HTR-8/SVneo (cell line): ENCODE results near the gene RBM19.

Source experiments
- DNase-seq: peaks from one replicate; pipeline ENCODE4 v3.0.0; 2011; ENCODE audit warnings: low spot score, mixed read lengths; ENCODE audit not compliant: insufficient read length
- FAIRE-seq: peaks from 2 replicates; lab custom pipeline; 2011; peaks lifted over from hg19 to GRCh38; lab: Jason Lieb, UNC

The RBM19 gene

GRCh38 chr12:113796066-113796827 is 169.9 kb downstream of the RBM19 start:
- no peak for DNase-seq
- no peak for FAIRE-seq

GRCh38 chr12:113795445-113795844 is 170.7 kb downstream of the RBM19 start:
- DNase-seq (no peak), FAIRE-seq (no peak)

- FAIRE-seq = no peak
- DNase-seq = no peak
These were observed 171.4 kb downstream of the RBM19 start for GRCh38 chr12:113794774-113795173.

- DNase-seq = no peak
- FAIRE-seq = no peak
These were observed 172.9 kb downstream of the RBM19 start for GRCh38 chr12:113793250-113793649.

GRCh38 chr12:113792450-113792849 is 173.7 kb downstream of the RBM19 start:
- FAIRE-seq (no peak), DNase-seq (no peak)

GRCh38 chr12:113788020-113788856 is 177.9 kb downstream of the RBM19 start:
- FAIRE-seq = no peak
- no peak for DNase-seq

GRCh38 chr12:113786107-113786506 is 180.0 kb downstream of the RBM19 start:
- DNase-seq (no peak), FAIRE-seq (no peak)

- no peak for DNase-seq
- no peak for FAIRE-seq
These were observed 182.3 kb downstream of the RBM19 start for GRCh38 chr12:113783811-113784210.

- no peak for DNase-seq
These were observed 183.3 kb downstream of the RBM19 start for GRCh38 chr12:113782873-113783272.

GRCh38 chr12:113781415-113782198 is 184.5 kb downstream of the RBM19 start:
- DNase-seq = no peak
- no peak for FAIRE-seq

More at GRCh38 chr12:113782873-113783272, 183.3 kb downstream of the RBM19 start:
- no peak for FAIRE-seq

GRCh38 chr12:113779774-113780173 is 186.4 kb downstream of the RBM19 start:
- no peak for FAIRE-seq
- DNase-seq = no peak

GRCh38 chr12:113778432-113779132 is 187.5 kb downstream of the RBM19 start:
- DNase-seq = no peak
- FAIRE-seq = no peak

- DNase-seq (no peak), FAIRE-seq (no peak)
These were observed 188.4 kb downstream of the RBM19 start for GRCh38 chr12:113777751-113778150.

- no peak for FAIRE-seq
- no peak for DNase-seq
These were observed 189.6 kb downstream of the RBM19 start for GRCh38 chr12:113776536-113776935.

- FAIRE-seq = no peak
- DNase-seq = no peak
These were observed 191.6 kb downstream of the RBM19 start for GRCh38 chr12:113774526-113774925.

GRCh38 chr12:113772505-113773030 is 193.6 kb downstream of the RBM19 start:
- no peak for FAIRE-seq

GRCh38 chr12:113770389-113770865 is 195.7 kb downstream of the RBM19 start:
- no peak for FAIRE-seq
- no peak for DNase-seq

More at GRCh38 chr12:113772505-113773030, 193.6 kb downstream of the RBM19 start:
- DNase-seq = no peak

- no peak for DNase-seq
- no peak for FAIRE-seq
These were observed 196.8 kb downstream of the RBM19 start for GRCh38 chr12:113769305-113769704.

- FAIRE-seq = no peak
- no peak for DNase-seq
These were observed 197.3 kb downstream of the RBM19 start for GRCh38 chr12:113768850-113769249.
